ENCODE results near the gene TDRD7.

TDRD7 gene

GRCh38 chr9:97534185-97534584 is 122.3 kb downstream of the TDRD7 start:
- no peak for FAIRE-seq

- FAIRE-seq, result no peak
Observed at GRCh38 chr9:97534961-97535594, 123.2 kb downstream of the TDRD7 start.

- FAIRE-seq, result no peak
Observed at GRCh38 chr9:97535771-97536170, 123.9 kb downstream of the TDRD7 start.

- no peak for FAIRE-seq
Observed at GRCh38 chr9:97536480-97536879, 124.6 kb downstream of the TDRD7 start.

GRCh38 chr9:97543561-97543960 is 131.7 kb downstream of the TDRD7 start:
- FAIRE-seq, result no peak

GRCh38 chr9:97545486-97545885 is 133.6 kb downstream of the TDRD7 start:
- no peak for FAIRE-seq

Data from TTC549 (cell line).